GM19372 (cell line): ENCODE results near the gene PSMC1.
"Not testable (repeated sequence)": the region's sequence is repeated elsewhere in the genome, so short reads cannot be mapped to it uniquely, and the experiment has no call there.

Experiments
- ATAC-seq: cut with Tn5 transposase; IDR thresholded peaks from one replicate; pipeline ENCODE4 v1.9.1; 2021; ENCODE audit warnings: mild to moderate bottlenecking, low read depth, moderate library complexity; ENCODE audit not compliant: unreplicated experiment

The PSMC1 gene

DNA sequence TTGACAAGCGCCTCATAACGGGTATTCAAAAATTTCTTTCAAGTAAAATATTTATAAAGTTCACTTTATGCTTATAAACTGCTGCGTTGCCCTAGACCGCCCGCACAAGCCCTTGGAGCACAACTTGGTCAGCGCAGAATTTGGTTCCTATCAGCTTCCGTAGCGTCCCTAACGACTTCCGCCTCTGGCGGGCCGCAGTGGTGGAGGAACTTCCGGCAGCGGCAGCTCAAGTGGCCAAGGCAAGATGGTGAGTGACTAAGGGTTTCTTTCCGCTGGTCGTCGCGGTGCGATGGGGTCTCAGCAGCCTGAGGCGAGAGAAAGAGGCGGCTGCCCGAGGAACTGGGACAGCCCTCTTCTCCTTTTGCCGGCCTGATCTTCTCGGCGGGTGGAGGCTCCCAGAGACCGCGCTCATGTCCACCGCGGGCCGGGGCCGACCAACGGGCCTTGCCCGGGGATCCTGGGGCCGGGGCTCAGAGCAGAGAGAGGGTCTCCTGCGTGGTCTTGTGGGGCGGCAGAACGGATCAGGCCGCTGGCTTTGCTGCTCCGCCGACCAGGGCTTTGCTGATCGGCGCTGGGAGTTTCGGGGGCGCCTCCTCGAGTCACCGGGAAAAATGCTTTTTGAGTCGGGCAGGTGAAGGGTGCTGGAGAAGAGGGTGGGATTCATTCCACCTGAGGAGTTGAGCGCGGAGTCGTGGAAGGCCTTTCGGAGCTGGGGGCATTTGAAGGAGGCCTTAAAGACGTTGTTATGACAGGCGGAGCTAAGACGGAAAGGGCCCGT, at the start of gene PSMC1:
Gene PSMC1, plus strand, starts transcription at position 200 of the 778 bp plus-strand sequence. Its CDS starts 45 bp downstream, at position 245.
- ATAC-seq = peak; percentile 96

DNA sequence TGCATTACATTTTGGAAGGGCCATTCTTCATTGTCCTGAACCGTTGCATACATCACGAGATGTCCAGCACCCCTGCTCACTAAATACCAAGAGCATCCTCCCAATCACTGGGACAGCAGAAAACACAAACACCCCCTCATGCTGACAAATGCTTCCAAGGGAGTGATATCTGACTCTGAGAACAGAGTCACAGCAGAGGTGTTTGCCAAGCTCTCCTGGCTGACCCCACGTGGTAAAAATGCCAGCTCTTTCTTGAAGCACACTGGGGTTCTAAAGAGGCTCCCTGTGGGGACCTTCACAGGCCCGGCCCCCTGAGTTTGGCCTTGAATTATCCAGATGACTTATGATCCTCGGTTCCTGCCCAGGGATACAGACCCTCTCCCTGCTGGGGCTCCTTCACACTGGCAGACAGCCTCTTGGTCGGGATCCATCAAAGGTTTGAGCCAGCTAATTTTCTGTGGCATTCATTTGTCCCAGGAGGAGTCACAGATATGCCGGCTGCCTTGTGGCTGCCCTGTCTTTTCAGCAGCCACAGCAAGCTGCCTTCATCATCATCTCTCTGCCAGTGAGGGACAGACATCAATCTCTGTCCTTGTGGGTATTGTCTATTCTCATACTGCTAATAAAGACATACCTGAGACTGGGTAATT, 43.1 kb upstream of the PSMC1 start:
- ATAC-seq = no peak

DNA sequence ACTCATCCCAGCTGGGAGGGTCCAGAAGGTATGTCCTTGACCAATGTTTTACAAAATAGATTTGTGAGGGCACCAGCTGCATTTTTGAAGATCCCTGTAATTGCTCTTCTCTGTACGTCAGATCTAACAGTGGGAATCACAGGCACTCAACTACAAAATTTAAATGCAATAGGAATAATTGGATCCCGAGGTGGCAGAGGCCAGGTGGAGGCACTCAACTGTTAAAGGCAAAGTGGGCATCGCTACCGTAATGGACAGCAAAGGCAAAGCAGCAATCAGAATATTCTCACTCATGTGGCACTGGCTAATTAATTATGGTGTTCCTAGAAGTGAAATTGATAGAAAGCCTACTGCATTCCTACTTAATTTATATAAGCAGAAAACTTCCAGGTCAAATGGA, 27.9 kb upstream of the PSMC1 start:
- ATAC-seq = no peak

DNA sequence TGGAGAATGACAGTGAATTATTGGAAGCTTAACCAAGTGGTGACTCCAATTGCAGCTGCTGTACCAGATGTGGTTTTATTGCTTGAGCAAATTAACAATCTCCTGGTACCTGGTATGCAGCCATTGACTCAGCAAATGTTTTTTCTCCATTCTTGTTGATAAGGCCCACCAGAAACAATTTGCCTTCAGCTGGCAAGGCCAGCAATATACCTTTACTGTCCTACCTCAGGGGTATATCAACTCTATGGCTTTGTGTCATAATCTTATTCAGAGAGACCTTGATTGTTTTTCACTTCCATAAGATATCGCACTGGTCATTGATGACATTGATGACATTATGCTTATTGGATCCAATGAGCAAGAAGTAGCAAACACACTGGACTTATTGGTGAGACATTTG, 26.4 kb upstream of the PSMC1 start:
- ATAC-seq = not testable (repeated sequence)

DNA sequence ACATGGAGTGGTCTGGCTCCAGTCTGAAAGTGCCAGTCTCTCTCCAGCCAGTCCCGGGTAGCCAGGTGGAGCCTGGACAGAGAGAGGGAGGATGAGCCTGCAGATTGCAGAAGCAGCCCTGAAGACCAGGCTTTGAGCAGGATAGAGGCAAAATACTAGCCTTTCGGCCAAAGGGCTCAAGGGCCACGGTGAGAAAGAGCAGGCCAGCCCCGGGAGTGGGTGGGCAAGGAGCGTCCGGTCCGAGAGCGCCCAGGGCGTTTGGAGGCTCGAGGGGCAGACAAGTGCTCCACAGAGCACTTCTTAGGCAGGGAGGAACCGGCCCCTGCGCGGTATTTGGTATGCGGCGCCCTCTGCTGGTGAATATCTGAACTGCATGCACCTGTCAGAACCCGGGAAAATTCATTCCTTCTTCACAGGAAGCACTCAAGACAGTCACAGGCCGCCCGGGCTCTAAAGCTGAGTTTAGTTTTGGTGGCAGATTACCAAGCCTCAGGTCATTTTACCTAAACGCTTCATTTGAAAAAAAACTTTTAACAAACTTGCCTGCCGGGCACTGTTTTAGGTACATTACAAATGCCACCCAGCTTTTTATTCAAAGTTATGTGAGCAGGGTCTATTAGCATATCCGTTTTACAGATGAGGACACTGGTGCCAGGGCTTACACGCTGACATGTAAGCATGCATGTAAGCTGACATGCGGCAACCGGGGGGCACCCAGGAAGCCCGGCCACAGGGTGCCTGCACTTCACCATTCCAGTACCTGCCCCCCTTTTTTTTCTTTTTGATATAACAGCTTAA, 21.0 kb upstream of the PSMC1 start:
- ATAC-seq = no peak

DNA sequence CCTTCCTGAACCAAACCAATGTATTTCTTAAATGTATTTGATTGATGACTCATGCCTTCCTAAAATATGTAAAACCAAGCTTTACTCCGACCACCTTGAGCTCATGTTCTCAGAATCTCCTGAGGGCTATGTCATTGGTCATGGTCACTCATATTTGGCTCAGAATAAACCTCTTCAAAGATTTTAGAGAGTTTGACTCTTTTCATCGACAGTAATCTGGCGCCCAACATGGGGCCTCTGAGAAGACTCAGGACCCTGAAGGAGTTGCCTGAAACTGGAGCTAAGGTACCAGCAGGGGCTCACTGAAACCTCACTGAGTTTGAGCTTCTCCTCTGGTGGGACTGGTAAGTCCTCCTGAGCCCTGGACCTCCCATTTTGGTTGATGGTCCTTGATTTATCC, 17.2 kb upstream of the PSMC1 start:
- ATAC-seq = no peak

DNA sequence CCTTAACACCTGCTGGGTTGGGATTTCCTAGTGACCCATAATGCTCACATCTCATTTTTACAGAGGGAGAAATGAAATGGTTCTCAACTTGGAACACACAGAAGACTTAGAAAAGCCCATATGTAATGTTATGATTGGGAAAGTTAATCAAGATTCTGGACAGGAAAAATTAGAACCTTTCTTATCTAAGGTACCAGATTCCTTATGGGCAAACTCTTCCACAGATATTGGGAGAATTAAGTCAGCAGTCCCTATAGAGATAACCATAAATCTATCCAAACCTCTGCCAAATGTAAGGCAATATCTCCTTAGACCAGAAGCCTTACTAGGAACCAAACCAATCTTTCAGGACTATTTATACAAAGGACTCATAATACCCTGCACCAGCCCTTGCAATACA, 13.9 kb upstream of the PSMC1 start:
- ATAC-seq = no peak

DNA sequence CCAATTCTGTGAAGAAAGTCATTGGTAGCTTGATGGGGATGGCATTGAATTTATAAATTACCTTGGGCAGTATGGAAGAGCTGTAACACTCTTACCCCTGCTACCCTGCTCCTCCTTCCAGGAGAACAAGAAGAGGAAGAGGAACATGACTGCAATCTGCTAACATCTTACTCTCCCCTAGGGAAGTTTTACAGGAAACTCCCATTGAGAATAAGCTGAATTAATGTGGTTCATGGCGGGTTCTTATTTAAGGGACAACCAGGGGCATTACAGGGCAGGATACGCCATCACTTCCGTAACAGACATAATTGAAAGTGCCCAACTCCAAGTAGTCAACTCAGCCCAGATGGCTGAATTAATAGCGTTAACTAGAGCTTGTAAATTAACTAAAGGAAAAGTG, 9.4 kb upstream of the PSMC1 start:
- ATAC-seq = no peak

DNA sequence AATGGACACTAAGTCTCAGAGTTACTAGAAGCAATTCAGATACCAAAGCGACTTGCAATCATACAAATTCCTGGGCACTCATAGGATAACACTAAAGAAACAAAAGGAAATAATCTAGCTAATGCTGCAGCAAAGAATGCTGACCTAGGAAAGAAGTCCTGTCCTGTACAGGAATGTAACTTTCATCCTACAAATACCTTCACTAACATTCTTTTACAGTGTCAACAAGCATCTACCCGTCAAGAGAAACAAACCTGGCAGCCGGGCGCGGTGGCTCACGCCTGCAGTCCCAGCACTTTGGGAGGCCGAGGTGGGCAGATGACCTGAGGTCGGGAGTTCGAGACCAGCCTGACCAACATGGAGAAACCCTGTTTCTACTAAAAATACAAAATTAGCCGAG, 8.9 kb upstream of the PSMC1 start:
- ATAC-seq = not testable (repeated sequence)

DNA sequence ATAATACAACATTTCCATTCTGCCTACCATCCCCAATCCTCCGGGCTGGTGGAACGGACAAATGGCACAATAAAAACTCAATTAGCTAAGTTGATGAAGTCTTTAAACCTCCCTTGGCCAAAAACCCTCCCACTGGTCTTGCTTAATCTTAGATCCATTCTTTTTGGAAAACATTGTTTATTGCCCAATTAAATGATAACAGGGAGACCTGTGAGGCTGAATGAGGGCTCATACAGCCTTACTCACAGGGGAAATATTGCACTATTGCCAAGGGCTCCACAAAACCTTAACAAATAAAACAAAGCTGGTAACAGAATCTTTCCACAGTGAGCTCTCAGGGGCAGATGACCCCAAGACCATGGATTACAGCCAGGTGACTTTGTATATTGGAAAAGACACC, 7.8 kb upstream of the PSMC1 start:
- ATAC-seq = no peak

DNA sequence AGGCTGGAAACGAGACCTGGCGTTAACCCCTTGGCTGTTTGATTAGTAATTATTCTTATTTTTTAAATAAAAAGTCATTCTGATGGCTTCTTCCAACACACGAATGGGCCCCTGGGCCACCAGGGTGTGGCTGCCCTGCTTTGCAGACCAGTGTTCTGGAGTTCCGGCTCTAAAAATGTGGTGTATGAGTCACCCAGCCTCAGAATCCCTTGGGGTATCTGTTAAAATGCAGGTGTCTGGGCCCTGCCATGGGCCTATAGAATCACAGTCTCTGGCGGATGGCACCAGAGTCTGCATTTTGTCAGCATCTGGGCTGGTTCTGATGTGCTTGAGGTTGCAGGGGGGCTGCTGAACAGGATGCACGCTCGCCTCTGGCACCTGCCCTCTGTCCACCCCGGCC, 2.5 kb upstream of the PSMC1 start:
- ATAC-seq = no peak

DNA sequence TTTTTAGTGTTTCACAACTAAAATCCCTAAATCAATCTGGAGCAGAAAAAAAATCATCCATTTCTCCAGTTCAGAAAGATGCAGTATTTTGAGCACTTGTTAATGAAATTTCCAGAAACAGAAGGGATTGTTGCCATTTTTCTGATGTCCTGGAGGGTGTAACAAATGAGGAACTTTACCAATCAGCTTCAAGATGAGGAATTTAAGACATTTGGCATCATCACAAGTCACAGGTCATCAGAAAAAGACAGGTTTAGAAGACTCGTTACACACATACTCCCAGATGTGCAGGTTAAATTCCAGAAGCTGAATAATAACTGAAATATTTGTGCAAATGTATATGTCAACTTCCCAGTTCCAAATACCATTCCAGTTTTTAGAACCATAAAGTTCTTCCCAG, 482 bp upstream of the PSMC1 start:
- no peak for ATAC-seq

DNA sequence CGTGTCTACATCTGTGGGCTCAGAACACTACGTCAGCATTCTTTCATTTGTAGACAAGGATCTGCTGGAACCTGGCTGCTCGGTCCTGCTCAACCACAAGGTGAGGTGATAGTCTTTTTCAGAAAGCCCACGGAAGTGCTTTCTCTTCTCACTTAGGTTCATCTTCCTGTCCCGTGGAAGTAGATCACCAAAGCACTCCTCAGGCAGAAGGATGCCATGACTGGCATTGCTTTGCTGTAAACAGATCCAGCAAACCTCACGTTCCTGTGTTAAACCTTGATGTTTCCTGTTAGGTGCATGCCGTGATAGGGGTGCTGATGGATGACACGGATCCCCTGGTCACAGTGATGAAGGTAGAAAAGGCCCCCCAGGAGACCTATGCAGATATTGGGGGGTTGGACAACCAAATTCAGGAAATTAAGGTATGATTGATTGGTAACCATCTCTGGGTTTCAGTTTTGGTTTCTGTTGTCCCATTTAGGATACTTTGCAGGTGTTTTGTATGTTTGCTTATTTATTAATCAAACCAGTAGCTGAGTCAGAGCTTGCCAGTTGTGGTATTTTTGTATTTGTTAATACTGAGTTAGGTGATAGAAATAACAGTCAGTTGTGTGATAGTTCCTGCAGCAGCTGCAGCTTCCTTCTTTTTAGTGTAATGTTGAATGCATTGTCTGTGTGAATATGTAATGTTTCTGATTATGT, 7.5 kb downstream of the PSMC1 start:
- peak; percentile 84 for ATAC-seq

DNA sequence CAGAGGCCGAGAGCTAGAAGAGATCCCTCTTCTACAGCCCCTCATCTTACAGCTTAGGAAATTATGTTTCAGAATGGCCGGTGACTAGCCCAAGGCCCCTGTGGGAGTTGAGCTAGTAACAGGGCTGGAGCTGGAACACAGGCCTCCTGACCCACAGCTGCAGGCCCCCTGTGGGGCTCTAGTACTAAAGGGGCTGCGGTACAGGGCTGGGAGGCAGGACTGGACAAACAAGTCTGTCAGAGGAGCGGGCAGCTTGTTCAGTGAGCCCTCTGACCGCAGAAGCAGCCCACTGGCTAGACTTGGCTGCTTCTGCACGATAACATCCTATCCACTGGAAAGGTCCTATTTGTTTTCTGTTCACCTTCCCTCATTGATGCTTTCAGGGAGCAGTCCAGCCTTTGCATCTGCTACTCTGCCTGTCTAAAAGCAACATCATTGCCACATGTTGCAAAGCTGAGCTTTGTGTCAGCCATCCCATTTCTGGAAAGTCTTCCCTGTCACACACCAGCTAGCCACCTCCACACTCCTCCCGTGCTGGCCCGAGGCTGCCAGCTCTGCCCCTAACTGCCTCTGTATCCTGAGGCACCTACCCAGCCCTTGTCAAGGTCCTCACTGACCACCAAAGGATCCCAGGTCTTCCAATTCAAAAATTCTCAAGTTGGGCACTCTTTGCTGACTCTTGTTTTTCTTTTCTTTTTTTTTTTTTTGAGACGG, 10.2 kb downstream of the PSMC1 start:
- ATAC-seq = no peak

DNA sequence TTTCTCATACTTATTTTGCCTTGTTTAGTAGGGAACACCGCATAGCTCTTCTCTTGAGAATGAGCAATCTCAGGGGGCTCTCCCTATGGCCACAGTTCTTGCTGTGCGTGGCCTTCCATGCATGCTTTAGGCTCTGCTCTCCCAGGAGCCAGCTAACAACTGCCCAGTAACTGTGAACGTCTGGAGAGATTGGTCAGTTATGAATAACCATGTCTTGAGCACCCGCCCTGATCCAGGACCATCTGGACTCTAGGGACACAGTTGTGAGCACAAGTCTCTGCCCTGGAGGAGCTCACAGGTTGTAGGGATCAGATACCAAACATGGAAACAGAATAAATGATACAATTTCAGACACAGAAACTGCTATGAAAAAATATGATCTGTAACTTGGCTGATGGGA, 12.1 kb downstream of the PSMC1 start:
- no peak for ATAC-seq

DNA sequence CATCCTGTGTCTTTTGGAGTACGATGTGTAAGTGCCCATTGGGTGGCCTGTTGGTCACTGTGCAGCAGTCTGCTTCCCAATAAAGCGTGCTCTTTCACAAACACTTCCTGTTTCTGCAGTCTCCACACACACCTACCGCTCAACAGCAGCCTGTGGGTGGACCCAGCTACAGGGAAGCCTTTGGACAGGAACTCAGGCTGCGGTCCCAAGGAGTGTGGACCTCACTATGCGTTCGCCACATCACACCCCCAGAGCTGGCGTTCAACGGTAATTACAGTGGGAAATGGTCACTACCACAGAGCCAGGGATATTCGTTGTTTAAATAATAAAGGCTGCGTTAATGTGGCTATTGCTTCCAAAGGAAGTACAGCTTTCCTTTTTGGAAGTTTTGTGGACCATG, 16.2 kb downstream of the PSMC1 start:
- ATAC-seq = no peak

DNA sequence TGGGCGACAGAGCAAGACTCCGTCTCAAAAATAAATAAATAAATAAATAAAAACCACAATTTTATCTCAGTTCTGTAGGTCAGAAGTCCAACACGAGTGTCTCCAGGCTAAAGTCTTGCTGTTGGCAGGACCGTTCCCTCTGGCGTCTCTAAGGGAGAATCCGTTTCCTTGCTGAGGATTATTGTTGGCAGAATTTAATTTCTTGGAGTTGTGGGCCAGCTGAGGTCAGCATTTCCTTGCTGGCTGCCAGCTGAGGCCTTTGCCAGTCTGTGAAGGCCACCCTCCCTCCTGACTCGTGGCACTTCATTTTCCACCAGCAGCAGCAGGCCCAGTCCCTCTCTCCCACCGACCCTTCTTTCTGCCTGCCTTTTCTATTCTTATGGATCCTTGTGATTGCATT, 17.2 kb downstream of the PSMC1 start:
- no peak for ATAC-seq

DNA sequence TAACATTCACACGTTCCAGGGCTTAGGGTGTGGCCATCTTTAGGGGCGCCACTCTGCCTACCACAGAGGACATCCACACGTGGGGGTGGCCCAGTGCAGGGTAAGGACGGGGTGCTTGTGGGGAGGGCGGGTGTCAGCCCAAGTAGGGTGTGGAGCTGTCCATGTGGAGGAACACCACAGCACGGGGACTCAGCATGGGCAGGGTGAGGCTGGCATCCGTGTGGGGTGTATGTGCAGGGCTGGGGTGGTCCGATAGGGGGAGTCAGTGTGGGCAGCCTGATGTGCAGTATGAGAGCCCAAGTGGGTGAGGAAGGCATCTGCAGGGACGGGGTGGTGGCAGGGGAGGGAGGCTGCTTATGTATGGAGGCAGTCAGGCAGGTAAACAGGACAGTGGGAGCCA, 17.7 kb downstream of the PSMC1 start:
- no peak for ATAC-seq

DNA sequence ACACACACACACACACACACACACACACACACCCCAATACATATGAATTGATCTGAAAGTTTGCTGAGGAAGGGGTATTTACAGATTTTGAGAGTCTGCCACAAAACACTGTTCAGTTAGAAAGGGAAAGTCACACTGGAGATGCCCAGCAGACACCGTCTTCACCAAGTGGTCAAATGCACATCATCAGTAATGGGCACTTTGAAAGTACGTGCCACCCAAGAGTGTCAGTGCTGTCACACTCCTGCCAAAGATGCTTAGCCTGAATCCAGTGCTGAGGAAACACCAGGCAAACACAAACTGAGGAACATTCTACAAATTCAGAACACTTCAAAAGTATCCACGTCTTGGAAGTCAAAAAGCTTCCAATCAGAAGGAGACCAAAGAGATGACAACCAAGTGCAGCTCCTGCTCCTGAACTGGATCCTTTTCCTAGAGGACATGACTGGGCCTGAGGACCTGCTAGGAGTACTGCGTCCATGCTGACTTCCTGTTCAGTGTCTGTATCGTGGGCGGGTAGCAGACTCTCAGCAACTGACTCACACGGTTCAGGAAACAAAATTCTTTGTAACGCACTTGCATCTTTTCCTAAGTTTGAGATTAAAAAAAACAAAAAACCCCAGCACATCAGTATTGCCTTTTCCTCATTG, 18.6 kb downstream of the PSMC1 start:
- no peak for ATAC-seq

DNA sequence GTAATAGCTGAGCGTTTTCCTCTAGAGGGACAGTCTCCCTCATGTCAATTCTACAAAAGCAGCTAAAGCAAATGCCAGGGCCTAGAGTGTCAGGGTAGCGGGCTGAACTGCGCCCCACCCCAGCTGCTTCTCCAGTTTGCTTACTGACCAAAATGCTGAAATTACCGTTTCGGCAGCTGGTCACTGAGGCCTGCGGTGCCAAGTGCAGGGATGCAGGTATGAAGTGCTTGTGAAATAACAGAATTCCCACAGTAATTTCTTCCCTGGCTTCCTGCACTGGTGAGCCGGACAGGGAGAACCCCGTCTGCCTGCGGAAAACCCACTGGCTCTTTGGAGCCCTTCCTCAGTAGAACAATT, 19.1 kb downstream of the PSMC1 start:
- ATAC-seq = no peak
